Panc1 (cell line): Measurements from ENCODE around the gene SLC25A42. TPM values are rescaled to one million over a fixed set of nuclear protein-coding genes. Genes with fewer than 3 reads are reported as not detected.

Experiments
- ATAC-seq: fragments of 200-7000 bp; cut with Tn5 transposase; 2 replicates; pipeline ENCODE4 v1.9.1; 2020; ENCODE audit warnings: mild to moderate bottlenecking, moderate library complexity
- BruUV-seq: library from RNA; stranded (reverse); fragments of 400-500 nt; replicated peaks from 2 replicates; lab custom pipeline; 2021; lab: Mats Ljungman, UMichigan
- CTCF ChIA-PET: fragments of 300-600 bp; sonication (Branson Sonifier 250); formaldehyde crosslinking; loops from one replicate; lab custom pipeline; 2022; ENCODE audit warnings: antibody characterized with exemption; lab: Charles Lee
- POLR2A ChIA-PET: fragments of 300-600 bp; sonication (Branson Sonifier 250); formaldehyde crosslinking; loops from one replicate; lab custom pipeline; 2022; ENCODE audit warnings: antibody characterized with exemption; lab: Charles Lee
- DNase-seq: peaks from one replicate; pipeline ENCODE4 v3.0.0-alpha.2; 2010; ENCODE audit warnings: low read depth, low spot score
- H3K27ac ChIP-seq: 2 replicates; pipeline ENCODE4 v1.5.1; 2011; ENCODE audit warnings: mild to moderate bottlenecking, low read length, inconsistent platforms
- H3K27me3 ChIP-seq: fragments of 200-500 bp; sonication (Bioruptor generic); 2 replicates; pipeline ENCODE4 v1.6.0; 2014; ENCODE audit warnings: low read length, inconsistent platforms; ENCODE audit not compliant: control insufficient read depth, insufficient read depth
- H3K36me3 ChIP-seq: fragments of 200-500 bp; sonication (Bioruptor generic); 2 replicates; pipeline ENCODE4 v1.5.1; 2014; ENCODE audit warnings: inconsistent platforms, mild to moderate bottlenecking, low read length, moderate library complexity; ENCODE audit not compliant: control insufficient read depth, insufficient read depth
- H3K4me1 ChIP-seq: 2 replicates; pipeline ENCODE4 v1.5.1; 2011; ENCODE audit warnings: inconsistent platforms, mild to moderate bottlenecking, low read length, moderate library complexity; ENCODE audit not compliant: control insufficient read depth, insufficient read depth
- H3K4me3 ChIP-seq, 2 experiments: 2 replicates each; pipeline ENCODE4 v1.5.1; 2011 to 2012; ENCODE audit warnings: low read depth in 2 of 2, low read length in 2 of 2, mild to moderate bottlenecking in 2 of 2, inconsistent platforms in 1 of 2, moderate library complexity in 1 of 2
- H3K9me3 ChIP-seq: fragments of 200-500 bp; sonication (Bioruptor generic); 2 replicates; pipeline ENCODE4 v1.5.1; 2014; ENCODE audit warnings: low read depth, mild to moderate bottlenecking, inconsistent platforms, low read length, moderate library complexity; ENCODE audit not compliant: control insufficient read depth, insufficient read depth
- CTCF ChIP-seq: fragments of 450-650 bp; IDR thresholded peaks from 2 replicates; pipeline ENCODE4 v1.5.1; 2017; ENCODE audit warnings: mild to moderate bottlenecking
- POLR2AphosphoS5 ChIP-seq: IDR thresholded peaks from 2 replicates; pipeline ENCODE4 v1.6.1; 2012; ENCODE audit warnings: mild to moderate bottlenecking, low read depth, low read length, moderate library complexity
- REST ChIP-seq, 2 experiments: IDR thresholded peaks; 2 replicates each; pipeline ENCODE4 v1.6.1; 2011 to 2012; ENCODE audit warnings: low read depth in 2 of 2, control low read depth in 1 of 2, low read length in 1 of 2, mild to moderate bottlenecking in 1 of 2, moderate library complexity in 1 of 2; ENCODE audit not compliant: insufficient read depth in 1 of 2
- SIN3A ChIP-seq: IDR thresholded peaks from 2 replicates; pipeline ENCODE4 v1.6.1; 2012; ENCODE audit warnings: low read depth, mild to moderate bottlenecking, low read length, moderate library complexity, borderline replicate concordance; ENCODE audit not compliant: insufficient read depth
- TCF7L2 ChIP-seq: IDR thresholded peaks from 2 replicates; pipeline ENCODE4 v1.6.1; 2011; ENCODE audit warnings: mild to moderate bottlenecking, low read depth, low read length, inconsistent platforms
- in situ Hi-C: cut with HindIII; loops from 2 replicates; pipeline ENCODE4 v1.10.0; 2016; ENCODE audit warnings: low sequenced_read_pairs, low pct_unique_long_range_greater_than_20kb
- intact Hi-C: fragments of 100-400 bp; cut with micrococcal nuclease; formaldehyde crosslinking; loops from one replicate; pipeline ENCODE4 v1.10.0; 2022; ENCODE audit not compliant: unreplicated experiment
- total RNA-seq: library from RNA; stranded (reverse); gene quantifications from one replicate; pipeline ENCODE4 v1.2.1, GENCODE V29; 2021; ENCODE audit not compliant: unreplicated experiment

SLC25A42 gene
- total RNA-seq, 1 experiment from 2014 or later: 2.6 TPM

- H3K27me3 ChIP-seq: no peaks in the 10 kb centered on the region
- in situ Hi-C loops (no loop called here), intact Hi-C loops (loop anchor here (10.0 kb wide), 1 partner anchor 67 kb away; the partner anchor contains the start of gene TMEM161A)
- CTCF ChIA-PET: interaction anchor here (0.7 kb wide), 1 partner anchor 275 kb away, joined by 6 read pairs; no protein-coding TSS in a partner anchor
- TF ChIP-seq CTCF: no peak
- TF ChIP-seq POLR2AphosphoS5: no peak
- no peak for TF ChIP-seq SIN3A
- TF ChIP-seq REST (IDR thresholded peaks at IDR 0.05; ENCODE audit: insufficient read depth in 1 of 2, low read depth in 2 of 2, low read length in 1 of 2): no peak
- TF ChIP-seq TCF7L2: no peak
- DNase-seq (no peak), ATAC-seq (no peak)
- peaks cover 7% of the 10 kb centered on the region for H3K4me1 ChIP-seq
- POLR2A ChIA-PET: interaction anchor here (0.7 kb wide), 1 partner anchor 54 kb away, joined by 4 read pairs; no protein-coding TSS in a partner anchor
- H3K9me3 ChIP-seq: no peaks in the 10 kb centered on the region
- no peaks in the 10 kb centered on the region for H3K36me3 ChIP-seq
- H3K27ac ChIP-seq: no peak overlapping the region
- BruUV-seq: no TSS peak
- H3K4me3 ChIP-seq: no peak overlapping the region
Measured at GRCh38 chr19:19067276-19068072, 3.7 kb downstream of the SLC25A42 start.

- Histone ChIP-seq H3K27me3 (no peaks in the 10 kb centered on the region), H3K4me1 (peaks cover 6% of the 10 kb centered on the region), H3K9me3 (no peaks in the 10 kb centered on the region), H3K36me3 (no peaks in the 10 kb centered on the region), H3K27ac (no peak overlapping the region), H3K4me3 (no peak overlapping the region)
- no peak for TF ChIP-seq SIN3A
- no peak for TF ChIP-seq TCF7L2
- no peak for TF ChIP-seq CTCF
- TF ChIP-seq POLR2AphosphoS5: no peak
- no peak for TF ChIP-seq REST (IDR thresholded peaks at IDR 0.05; ENCODE audit: insufficient read depth in 1 of 2, low read depth in 2 of 2, low read length in 1 of 2)
- ChIA-PET CTCF (no interaction called here), POLR2A (interaction anchor here (0.5 to 0.6 kb wide), 2 partner anchors 83 to 89 kb away, joined by 3 to 4 read pairs; no protein-coding TSS in a partner anchor)
- no TSS peak for BruUV-seq
- no peak for ATAC-seq
- intact Hi-C loops: loop anchor here (10.0 kb wide), 1 partner anchor 66 kb away; the partner anchor contains the start of gene TMEM161A
- no peak for DNase-seq
- in situ Hi-C loops: no loop called here
Measured at GRCh38 chr19:19068659-19069654, 5.2 kb downstream of the SLC25A42 start.
